ENCODE results near the gene NT5DC3.

- TF ChIP-seq POLR2A (IDR thresholded peaks at IDR 0.05) (no peak), CTCF (IDR thresholded peaks at IDR 0.05) (no peak)
These were observed 23.7 kb upstream of the NT5DC3 start for GRCh38 chr12:103864710-103865109.
